GM21360 (cell line): ENCODE data around the gene DNAL4.
"Not testable (repeated sequence)": the region's sequence is repeated elsewhere in the genome, so short reads cannot be mapped to it uniquely, and the experiment has no call there.

Experiments
- ATAC-seq: cut with Tn5 transposase; IDR thresholded peaks from one replicate; pipeline ENCODE4 v1.9.1; 2021; ENCODE audit warnings: mild to moderate bottlenecking, moderate library complexity; ENCODE audit not compliant: unreplicated experiment

DNAL4 gene

GRCh38 chr22:38827510-38827909 lies 33.6 kb upstream of the DNAL4 start:
- ATAC-seq, result no peak

GRCh38 chr22:38826801-38827200 lies 32.9 kb upstream of the DNAL4 start:
- ATAC-seq, result no peak

- ATAC-seq, result no peak
Measured at GRCh38 chr22:38826386-38826785, 32.4 kb upstream of the DNAL4 start.

DNA sequence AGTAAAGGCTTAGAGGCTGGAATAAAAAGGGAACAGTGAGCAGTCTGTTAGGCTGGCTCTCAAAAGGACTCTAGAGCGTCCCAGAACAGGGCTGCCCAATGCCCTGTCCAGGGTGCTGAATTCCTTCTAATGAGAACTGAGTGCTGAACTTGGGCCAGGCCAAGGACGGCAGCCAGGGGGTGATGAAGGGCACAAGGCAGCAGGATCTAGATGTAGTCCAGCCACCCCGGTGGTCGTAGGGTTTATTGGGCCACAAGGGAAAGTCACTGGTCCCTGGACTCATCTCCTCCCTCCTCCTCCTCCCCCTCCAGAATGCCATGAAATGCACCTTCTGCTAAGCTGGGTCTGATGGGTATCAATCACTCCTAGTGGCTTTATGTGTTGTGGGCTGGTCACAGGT lies 30.6 kb upstream of the DNAL4 start:
- ATAC-seq, result no peak

DNA sequence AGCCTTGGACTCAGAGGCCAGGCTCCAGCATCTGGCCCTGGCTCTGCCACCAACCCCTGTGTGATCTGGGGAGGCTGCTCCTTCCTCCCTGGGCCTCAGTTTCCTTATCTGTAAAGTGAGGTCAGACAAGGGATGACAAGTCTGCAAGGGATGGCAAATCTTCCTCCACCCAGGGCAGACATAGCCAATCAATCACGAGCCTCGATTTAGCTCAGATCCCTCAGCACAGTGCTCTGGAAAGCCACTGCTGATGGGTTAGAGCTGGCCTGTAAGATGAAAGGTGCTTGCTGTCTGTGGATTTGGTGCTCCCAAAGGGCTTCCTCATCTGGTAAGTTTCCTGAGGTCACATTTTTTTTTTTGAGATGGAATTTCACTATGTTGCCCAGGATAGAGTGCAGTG lies 29.7 kb upstream of the DNAL4 start:
- ATAC-seq, result no peak

- no peak for ATAC-seq
Measured at GRCh38 chr22:38823076-38823475, 29.1 kb upstream of the DNAL4 start.

DNA sequence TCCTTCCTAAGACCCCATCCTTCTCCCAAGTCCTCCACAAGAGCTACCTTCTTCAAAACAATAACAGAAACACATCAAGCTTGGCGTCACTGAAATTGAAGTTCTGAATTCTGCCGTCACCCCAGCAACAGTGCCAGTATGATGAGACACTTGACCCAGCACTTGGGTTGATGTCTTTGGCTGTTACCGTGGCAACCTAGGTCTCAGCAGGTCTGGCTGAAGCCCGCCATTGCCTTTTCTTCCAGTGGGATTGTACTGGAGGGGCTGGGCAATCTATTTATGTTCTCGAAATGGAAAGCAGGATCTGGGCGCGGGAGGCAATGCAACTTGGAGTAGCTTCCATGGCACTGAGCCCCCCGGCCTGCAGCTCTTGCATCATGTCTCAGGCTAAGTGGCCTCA lies 26.1 kb upstream of the DNAL4 start:
- ATAC-seq, result no peak

DNA sequence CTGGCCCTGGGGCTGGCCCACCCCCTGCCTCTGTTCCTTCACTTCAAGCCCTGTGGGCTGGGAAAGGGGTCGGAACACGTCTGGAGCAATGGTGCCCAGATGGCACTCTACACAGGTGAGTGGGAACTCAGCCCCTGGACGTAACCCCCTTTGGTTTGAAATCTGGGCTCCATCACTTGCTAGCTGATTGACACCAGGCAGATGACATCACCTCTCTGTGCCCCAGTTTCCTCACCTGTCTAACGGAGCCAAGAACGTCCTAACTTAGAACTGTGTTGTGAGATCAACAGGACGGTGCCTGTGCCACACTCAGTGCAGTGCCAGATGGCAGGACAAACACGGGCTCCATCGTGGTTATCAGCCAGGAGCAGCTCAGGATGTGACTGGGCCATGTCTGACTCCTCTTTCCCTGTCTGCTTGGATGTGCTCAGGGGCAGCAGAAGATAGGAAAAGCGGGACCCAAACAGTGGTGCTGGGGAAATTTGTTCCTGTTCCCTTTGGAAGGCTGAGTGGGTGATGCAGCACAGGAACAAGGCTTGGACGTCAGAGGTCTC lies 25.5 kb upstream of the DNAL4 start:
- ATAC-seq, result no peak

DNA sequence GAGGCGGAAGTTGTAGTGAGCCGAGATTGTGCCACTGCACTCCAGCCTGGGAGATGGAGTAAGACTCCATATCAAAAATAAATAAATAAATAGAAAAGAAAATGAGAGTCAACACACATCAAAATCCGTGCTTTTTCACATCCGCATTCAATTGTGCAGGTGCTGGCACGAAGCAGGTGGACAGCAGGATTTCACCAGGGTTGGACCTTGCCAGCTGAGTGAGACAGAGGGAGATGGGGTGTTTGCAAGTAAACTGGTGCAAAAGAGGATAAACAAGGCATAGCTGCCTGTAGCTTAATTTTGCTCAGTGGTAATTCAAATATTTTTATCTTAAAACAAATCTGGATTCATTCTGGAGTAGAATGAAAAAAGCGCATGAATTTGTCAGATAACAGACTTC lies 23.3 kb upstream of the DNAL4 start:
- ATAC-seq, result no peak

GRCh38 chr22:38815842-38816241 lies 21.9 kb upstream of the DNAL4 start:
- ATAC-seq, result no peak

- no peak for ATAC-seq
Measured at GRCh38 chr22:38811241-38811640, 17.3 kb upstream of the DNAL4 start.

DNA sequence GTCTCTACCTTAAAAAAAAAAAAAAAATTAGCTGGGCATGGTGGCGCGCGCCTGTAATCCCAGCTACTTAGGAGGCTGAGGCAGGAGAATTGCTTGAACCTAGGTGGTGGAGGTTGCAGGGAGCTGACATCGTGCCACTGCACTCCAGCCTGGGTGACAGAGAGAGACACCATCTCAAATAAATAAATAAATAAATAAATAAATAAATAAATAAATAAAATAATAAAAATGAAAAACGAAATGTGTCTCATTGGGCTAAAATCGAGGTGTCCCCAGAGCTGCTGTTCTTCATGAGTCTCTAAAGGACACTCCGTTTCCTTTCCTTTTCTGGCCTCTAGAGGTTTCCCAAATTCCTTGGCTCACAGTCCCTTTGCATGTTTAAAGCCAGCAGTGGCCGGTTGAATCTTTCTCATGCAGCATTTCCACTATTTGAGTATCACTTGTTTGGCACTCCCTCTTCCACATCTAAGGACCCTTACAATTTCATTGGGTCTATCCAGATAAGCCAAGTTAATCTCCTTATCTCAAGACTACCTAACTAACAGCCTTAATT lies 11.2 kb upstream of the DNAL4 start:
- ATAC-seq, result not testable (repeated sequence)

- no peak for ATAC-seq
Measured at GRCh38 chr22:38802671-38803121, 8.8 kb upstream of the DNAL4 start.

GRCh38 chr22:38799265-38800002 lies 5.5 kb upstream of the DNAL4 start:
- no peak for ATAC-seq

DNA sequence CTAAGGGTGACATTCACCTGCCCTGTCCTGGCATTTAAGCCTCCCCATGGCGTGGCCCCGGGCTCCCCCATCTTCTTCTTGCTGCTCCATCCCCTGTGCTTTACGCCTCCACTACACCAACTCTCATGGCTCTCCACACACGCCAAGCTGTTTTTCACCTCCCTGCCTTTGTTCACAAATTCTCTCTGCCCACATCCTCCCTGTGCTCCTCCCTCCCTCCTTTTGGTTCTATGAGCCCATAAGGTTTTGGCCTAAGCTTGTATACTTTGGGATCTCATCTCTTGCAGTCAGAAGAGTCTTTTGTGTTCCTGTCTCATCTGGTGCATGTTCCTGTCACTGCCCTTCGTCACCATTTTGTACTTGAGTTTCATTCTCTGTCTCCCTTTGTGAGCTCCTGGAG lies 4.6 kb upstream of the DNAL4 start:
- ATAC-seq, result no peak

- no peak for ATAC-seq
Measured at GRCh38 chr22:38796262-38796957, 2.5 kb upstream of the DNAL4 start.

GRCh38 chr22:38795569-38795968 lies 1.6 kb upstream of the DNAL4 start:
- no peak for ATAC-seq

- no peak for ATAC-seq
Measured at GRCh38 chr22:38793317-38793716, 626 bp downstream of the DNAL4 start.

GRCh38 chr22:38792833-38793232 lies 1.1 kb downstream of the DNAL4 start:
- no peak for ATAC-seq

GRCh38 chr22:38789606-38790005 lies 4.3 kb downstream of the DNAL4 start:
- ATAC-seq, result no peak

DNA sequence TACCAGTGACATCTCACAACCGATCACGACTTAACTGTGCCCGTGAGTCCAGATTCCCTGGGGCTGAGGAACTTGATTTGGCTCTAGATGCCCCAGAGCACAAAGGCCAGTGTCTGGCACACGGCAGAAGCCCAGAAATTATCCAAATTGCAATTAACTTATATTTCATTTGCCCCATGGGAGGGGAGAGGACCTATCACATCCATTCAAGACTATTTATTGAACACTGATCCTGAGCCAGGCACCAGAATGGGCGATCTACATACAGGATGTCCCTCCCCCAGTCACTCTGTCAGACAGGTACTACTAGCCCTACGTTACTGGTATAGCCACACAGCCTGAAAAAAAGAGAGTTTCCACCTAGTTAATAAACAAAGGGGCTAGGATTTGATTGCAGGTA lies 5.1 kb downstream of the DNAL4 start:
- ATAC-seq, result no peak
